AG09319 (cell line): ENCODE measurements around the gene MITF.

Experiments used
- DNase-seq: peaks from one replicate; pipeline ENCODE4 v3.0.0-alpha.2; 2010; ENCODE audit warnings: low read depth; ENCODE audit errors: extremely low read depth
- CTCF ChIP-seq: IDR thresholded peaks from 2 replicates; pipeline ENCODE4 v1.5.1; 2011; ENCODE audit warnings: low read depth, mild to moderate bottlenecking, inconsistent platforms, low read length, moderate library complexity

Gene MITF

GRCh38 chr3:69741032-69741767, 1.9 kb downstream of the MITF start:
- TF ChIP-seq CTCF, result no peak
- DNase-seq, result no peak

DNA sequence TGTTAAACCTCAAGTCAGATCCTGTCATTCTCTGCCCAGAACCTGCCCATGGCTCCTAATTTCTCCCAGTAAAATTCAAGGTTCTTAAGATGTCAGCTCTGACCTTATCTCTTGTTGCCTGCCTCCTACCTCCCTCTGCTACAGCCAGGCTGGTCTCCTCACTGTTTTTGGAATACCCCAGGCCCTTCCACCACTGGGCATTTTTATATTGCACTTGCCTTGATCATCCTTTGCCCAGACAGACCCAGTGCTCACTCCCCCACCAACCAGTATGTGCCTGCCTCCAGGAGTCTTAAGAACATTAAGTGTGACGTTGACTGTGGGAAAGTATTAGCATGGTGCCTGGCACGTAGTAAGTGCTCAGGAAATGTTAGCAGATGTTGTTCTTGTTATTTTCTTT, 3.1 kb downstream of the MITF start:
- no peak for DNase-seq
- no peak for TF ChIP-seq CTCF

GRCh38 chr3:69743975-69744906, 5.0 kb downstream of the MITF start:
- DNase-seq, result no peak
- TF ChIP-seq CTCF, result no peak

DNA sequence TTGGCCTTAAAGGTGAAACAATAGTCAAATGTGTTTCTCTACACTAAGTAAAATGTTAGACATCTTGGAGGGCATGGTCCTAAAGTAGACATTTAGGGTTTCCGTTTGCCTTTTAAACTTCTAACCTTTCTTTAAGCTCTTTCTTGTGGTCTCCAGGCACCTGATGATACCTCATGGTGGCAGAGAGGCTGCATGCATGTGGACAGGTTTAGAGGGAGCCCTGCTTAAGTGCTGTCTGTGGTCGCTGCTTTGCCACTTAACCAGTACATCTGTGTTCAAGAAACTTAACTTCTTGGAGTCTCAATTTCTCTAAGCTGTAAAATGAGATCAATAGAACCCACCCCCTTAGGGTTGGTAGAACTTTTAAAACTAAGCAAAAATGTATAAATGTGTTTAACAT, 6.2 kb downstream of the MITF start:
- TF ChIP-seq CTCF, result no peak

DNA sequence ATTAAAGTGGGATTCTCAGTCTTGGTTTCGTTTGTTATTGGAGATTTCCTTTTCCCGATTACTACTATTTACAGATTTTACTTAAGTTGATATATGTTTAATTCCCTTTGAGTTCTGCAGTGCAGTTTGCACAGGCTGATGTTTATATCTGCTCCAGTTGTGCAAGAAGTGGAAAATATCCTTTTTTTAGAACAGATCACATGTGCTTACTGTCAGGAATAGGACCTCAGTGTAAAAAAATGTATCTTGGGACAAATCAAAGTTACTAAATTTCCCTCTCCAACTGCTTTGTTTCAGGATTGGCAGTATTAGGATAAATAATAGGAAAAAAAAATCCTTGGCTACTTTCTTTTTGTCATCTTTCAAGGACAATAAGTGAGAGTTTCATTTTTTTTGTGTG, 6.9 kb downstream of the MITF start:
- no peak for TF ChIP-seq CTCF
- DNase-seq, result peak; percentile 23

More for the DNA sequence above, 6.2 kb downstream of the MITF start:
- DNase-seq, result no peak

DNA sequence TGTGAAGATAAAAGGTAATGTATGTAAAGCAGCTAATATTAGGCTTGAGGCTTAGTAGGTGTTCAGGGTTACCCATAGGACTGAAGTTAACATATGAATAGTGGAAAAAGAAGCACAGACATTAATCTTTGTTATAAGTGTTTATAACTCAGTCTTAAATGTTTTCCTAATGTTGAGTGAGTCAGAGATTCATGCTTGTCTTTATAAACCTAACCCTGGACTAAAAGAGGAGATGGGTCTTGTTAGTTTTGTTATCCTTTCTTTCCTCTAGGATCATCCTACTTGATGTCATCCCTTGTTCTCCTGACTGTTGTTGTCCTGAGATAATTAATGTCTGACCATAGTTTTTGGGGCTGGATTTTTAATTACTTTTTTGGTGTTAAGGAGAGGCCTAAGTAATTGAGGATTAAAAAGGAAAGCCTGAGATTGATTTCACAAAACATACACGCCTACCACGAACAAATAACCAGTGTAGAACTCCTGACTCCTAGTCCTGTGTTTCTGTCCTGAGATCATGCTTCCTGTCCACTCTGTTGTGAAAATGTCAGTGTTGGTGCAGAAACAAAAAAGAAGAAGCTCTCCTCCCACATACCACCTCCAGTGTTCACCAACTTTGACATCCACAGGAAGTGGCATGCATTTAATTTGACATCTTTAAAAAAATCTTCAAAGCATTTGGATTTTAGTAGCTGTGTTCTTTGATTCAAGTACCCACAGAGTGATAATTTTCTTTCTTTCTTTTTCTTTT, 8.4 kb downstream of the MITF start:
- no peak for DNase-seq
- TF ChIP-seq CTCF, result no peak

GRCh38 chr3:69748503-69748902, 9.2 kb downstream of the MITF start:
- no peak for TF ChIP-seq CTCF
- no peak for DNase-seq
